Heart left ventricle (tissue), 13 donors: Measurements from ENCODE around the gene TESK1.

ENCODE experiments used
- POLR2A ChIP-seq, 2 donors: fragments of 450-650 bp; IDR thresholded peaks; one replicate each; pipeline ENCODE4 v1.6.1; 2017; ENCODE audit warnings: antibody characterized with exemption in 2 of 2, mild to moderate bottlenecking in 2 of 2, moderate library complexity in 2 of 2
- TF ChIP-seq, protein P1 (sequence below), 12 donors: fragments of 200-600 bp; sonication (generic) in 4 of 12; IDR thresholded peaks; one replicate each; pipeline versions ENCODE4 v1.5.0 to v1.8.0; 2018 to 2022; ENCODE audit warnings: antibody characterized with exemption in 12 of 12, mild to moderate bottlenecking in 5 of 12
- donor health status: ischemic (EF 13 %, LVEDD 7.1; RV severe dilation, severe dysfunction).
- donor health status: DM: no; HTN: yes; CAD: no.
- donor health status: DM: no; HTN: no; CAD: no.
- donor health status: ischemic (EF 25% LVEDD 6.9; RV normal size, moderate dysfunction).
- donor health status: ischemic (EF 25% LVEDD 5.7; RV mildly dilated, moderate dysfunction).
- donor health status: ischemic (EF 35%, LVEDD 5.7; RV mildly dilated, moderate dysfunction).
- donor health status: nonischemic (EF 11% LVEDD 7.7; RV severe dilation, severe dysfunction).
- donor health status: DM: yes; HTN: yes; CAD: no.
- donor health status: PGD.
- donor health status: ischemic (EF 29% LVEDD 5.4; RV normal size, mild dysfunction).
- donor health status: nonischemic (EF 23%, LVEDD 6.1; RV moderate dilation, normal function).

DNA sequence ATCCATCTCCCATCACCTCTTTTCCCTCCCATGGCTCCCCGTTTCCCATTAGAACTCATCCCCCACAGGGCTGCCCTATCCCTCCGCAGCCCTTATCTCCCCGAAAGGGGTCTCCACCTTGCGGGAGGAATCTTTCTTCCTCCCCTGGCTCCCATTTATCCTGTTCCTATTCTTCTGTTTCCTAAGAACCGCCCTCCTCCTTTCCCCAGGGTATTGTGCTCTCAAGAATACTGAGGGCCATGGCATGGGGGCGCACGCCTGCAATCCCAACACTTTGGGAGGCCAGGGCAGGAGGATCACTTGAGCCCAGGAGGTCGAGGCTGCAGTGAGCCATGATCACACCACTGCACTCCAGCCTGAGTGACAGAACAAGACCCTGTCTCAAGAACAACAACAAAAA is 12.5 kb downstream of the TESK1 start:
- TF ChIP-seq, protein P1, sequence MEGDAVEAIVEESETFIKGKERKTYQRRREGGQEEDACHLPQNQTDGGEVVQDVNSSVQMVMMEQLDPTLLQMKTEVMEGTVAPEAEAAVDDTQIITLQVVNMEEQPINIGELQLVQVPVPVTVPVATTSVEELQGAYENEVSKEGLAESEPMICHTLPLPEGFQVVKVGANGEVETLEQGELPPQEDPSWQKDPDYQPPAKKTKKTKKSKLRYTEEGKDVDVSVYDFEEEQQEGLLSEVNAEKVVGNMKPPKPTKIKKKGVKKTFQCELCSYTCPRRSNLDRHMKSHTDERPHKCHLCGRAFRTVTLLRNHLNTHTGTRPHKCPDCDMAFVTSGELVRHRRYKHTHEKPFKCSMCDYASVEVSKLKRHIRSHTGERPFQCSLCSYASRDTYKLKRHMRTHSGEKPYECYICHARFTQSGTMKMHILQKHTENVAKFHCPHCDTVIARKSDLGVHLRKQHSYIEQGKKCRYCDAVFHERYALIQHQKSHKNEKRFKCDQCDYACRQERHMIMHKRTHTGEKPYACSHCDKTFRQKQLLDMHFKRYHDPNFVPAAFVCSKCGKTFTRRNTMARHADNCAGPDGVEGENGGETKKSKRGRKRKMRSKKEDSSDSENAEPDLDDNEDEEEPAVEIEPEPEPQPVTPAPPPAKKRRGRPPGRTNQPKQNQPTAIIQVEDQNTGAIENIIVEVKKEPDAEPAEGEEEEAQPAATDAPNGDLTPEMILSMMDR (IDR thresholded peaks at IDR 0.05), result no peak
- TF ChIP-seq POLR2A (IDR thresholded peaks at IDR 0.05), result no peak
